DOHH2 (cell line): ENCODE results near the gene LAMC2.

Source experiments
- CTCF ChIP-seq: fragments of 200-600 bp; sonication (generic); IDR thresholded peaks from one replicate; pipeline ENCODE4 v1.5.1; 2014; ENCODE audit warnings: antibody characterized with exemption, mild to moderate bottlenecking, low read depth, low read length; ENCODE audit not compliant: poor library complexity, severe bottlenecking
- EZH2phosphoT487 ChIP-seq: fragments of 200-600 bp; sonication (generic); IDR thresholded peaks from 2 replicates; pipeline ENCODE4 v1.6.1; 2017; ENCODE audit warnings: borderline replicate concordance, mild to moderate bottlenecking, antibody characterized with exemption, low read length, moderate library complexity, mixed read lengths

- TF ChIP-seq CTCF: no peak
- TF ChIP-seq EZH2phosphoT487: no peak
Measured at GRCh38 chr1:183150445-183150844, 35.6 kb upstream of the LAMC2 start.
